Measurements from ENCODE around the gene DPAGT1.
A peak's percentile ranks its signal among the peaks of the same experiment; 100 is the strongest.
"Not testable (repeated sequence)": the region's sequence is repeated elsewhere in the genome, so short reads cannot be mapped to it uniquely, and the experiment has no call there.

The DPAGT1 gene

GRCh38 chr11:119093942-119094815 is 7.5 kb downstream of the DPAGT1 start:
- peak in 1 of 2 donors; percentile 34 for DNase-seq (ENCODE audit: low read depth in 2 of 2)

- no peak for DNase-seq (ENCODE audit: low read depth in 2 of 2)
Observed at GRCh38 chr11:119092880-119093842, 8.5 kb downstream of the DPAGT1 start.

GRCh38 chr11:119091966-119092879 is 9.4 kb downstream of the DPAGT1 start:
- DNase-seq (ENCODE audit: low read depth in 2 of 2): no peak

- DNase-seq (ENCODE audit: low read depth in 2 of 2): no peak
Observed at GRCh38 chr11:119091178-119091577, 10.5 kb downstream of the DPAGT1 start.

- no peak for DNase-seq (ENCODE audit: low read depth in 2 of 2)
Observed at GRCh38 chr11:119089319-119089718, 12.3 kb downstream of the DPAGT1 start.

- no peak for DNase-seq (ENCODE audit: low read depth in 2 of 2)
Observed at GRCh38 chr11:119088406-119088805, 13.2 kb downstream of the DPAGT1 start.

- no peak for DNase-seq (ENCODE audit: low read depth in 2 of 2)
Observed at GRCh38 chr11:119087747-119088241, 13.9 kb downstream of the DPAGT1 start.

- DNase-seq (ENCODE audit: low read depth in 2 of 2): no peak
Observed at GRCh38 chr11:119087123-119087522, 14.5 kb downstream of the DPAGT1 start.

GRCh38 chr11:119085437-119085847 is 16.2 kb downstream of the DPAGT1 start:
- DNase-seq (ENCODE audit: low read depth in 2 of 2): no peak

- peak; percentile 86 to 89 for DNase-seq (ENCODE audit: low read depth in 2 of 2)
Observed at GRCh38 chr11:119084663-119085436, 16.8 kb downstream of the DPAGT1 start, which contains the start of gene HMBS. Gene HMBS, plus strand, starts transcription at chr11:119084881. Its CDS starts 153 bp downstream, at chr11:119085034.

- no peak for DNase-seq (ENCODE audit: low read depth in 2 of 2)
Observed at GRCh38 chr11:119081682-119082260, 19.9 kb downstream of the DPAGT1 start.

GRCh38 chr11:119078675-119079420 is 22.8 kb downstream of the DPAGT1 start:
- no peak for DNase-seq (ENCODE audit: low read depth in 2 of 2)

GRCh38 chr11:119077839-119078238 is 23.8 kb downstream of the DPAGT1 start:
- no peak for DNase-seq (ENCODE audit: low read depth in 2 of 2)

- peak; percentile 95 to 99 for DNase-seq (ENCODE audit: low read depth in 2 of 2)
Observed at GRCh38 chr11:119067371-119068222, 34.1 kb downstream of the DPAGT1 start, which contains the start of gene VPS11. Gene VPS11, plus strand, starts transcription at chr11:119067818. Its CDS starts 6 bp downstream, at chr11:119067824.

- DNase-seq (ENCODE audit: low read depth in 2 of 2): peak in 1 of 2 donors; percentile 25
Observed at GRCh38 chr11:119065369-119065768, 36.3 kb downstream of the DPAGT1 start.

- DNase-seq (ENCODE audit: low read depth in 2 of 2): no peak
Observed at GRCh38 chr11:119062779-119063178, 38.9 kb downstream of the DPAGT1 start.

- no peak for DNase-seq (ENCODE audit: low read depth in 2 of 2)
Observed at GRCh38 chr11:119061256-119061655, 40.4 kb downstream of the DPAGT1 start.

- not testable (repeated sequence) for DNase-seq (ENCODE audit: low read depth in 2 of 2)
Observed at GRCh38 chr11:119059128-119059527, 42.5 kb downstream of the DPAGT1 start.

Data from stimulated activated CD4-positive, alpha-beta T cell treated with anti-CD3 and anti-CD28 coated beads, Interleukin-4, amount 100 ng/mL, for 48 hours (primary cell).